Psoas muscle (tissue), 8 donors: ENCODE measurements around the gene FRS3. TPM values are rescaled to one million over a fixed set of nuclear protein-coding genes. Genes with fewer than 3 reads are reported as not detected.

Experiments
- ATAC-seq, 4 donors: fragments of 200-7000 bp; cut with Tn5 transposase; one replicate each; pipeline ENCODE4 v1.9.1; 2020; ENCODE audit warnings: moderate library complexity in 3 of 4, mild to moderate bottlenecking in 2 of 4
- DNase-seq, 2 donors: peaks; one replicate each; pipeline ENCODE4 v3.0.0-alpha.2; 2020
- H3K27ac ChIP-seq: fragments of 200-600 bp; one replicate; pipeline ENCODE4 v1.8.0; 2022
- H3K27me3 ChIP-seq, 3 donors: fragments of 200-600 bp in 1 of 3; one replicate each; pipeline versions ENCODE4 v1.6.1 to v1.8.0; 2013 to 2022; ENCODE audit warnings: low read length in 2 of 3, mild to moderate bottlenecking in 2 of 3, moderate library complexity in 1 of 3; ENCODE audit not compliant: insufficient read depth in 3 of 3
- H3K36me3 ChIP-seq, 2 donors: fragments of 200-600 bp in 1 of 2; one replicate each; pipeline versions ENCODE4 v1.6.1 to v1.8.0; 2013 to 2022; ENCODE audit warnings: low read depth in 1 of 2, mild to moderate bottlenecking in 1 of 2, moderate library complexity in 1 of 2; ENCODE audit not compliant: insufficient read depth in 1 of 2
- H3K4me1 ChIP-seq: fragments of 200-600 bp; one replicate; pipeline ENCODE4 v1.8.0; 2022
- H3K4me3 ChIP-seq: fragments of 200-600 bp; one replicate; pipeline ENCODE4 v1.8.0; 2022; ENCODE audit warnings: mild to moderate bottlenecking
- H3K9me3 ChIP-seq: fragments of 200-600 bp; one replicate; pipeline ENCODE4 v1.8.0; 2022
- CTCF ChIP-seq: fragments of 200-600 bp; IDR thresholded peaks from one replicate; pipeline ENCODE4 v1.8.0; 2022; ENCODE audit warnings: antibody characterized with exemption
- WGBS, 3 donors: extraction: QIAGEN DNeasy Blood & Tissue Kit; methylation state at CpG; one replicate each; pipeline versions ENCODE4 v1.1.6 to v1.1.7; 2013; 5-methylcytosine and 5-hydroxymethylcytosine counted together
- intact Hi-C, 2 donors: fragments of 100-400 bp; cut with DNase I; formaldehyde crosslinking; loops; one replicate each; pipeline versions ENCODE4 v1.11.0 to v1.14.2; 2022
- polyA plus RNA-seq, 3 donors: library from polyadenylated mRNA; stranded (reverse); fragments of 200-250 nt; gene quantifications; one replicate each; pipeline ENCODE4 v1.2.3, GENCODE V29; 2013
- total RNA-seq, 4 donors: library from RNA; stranded (reverse); fragmentation: NEBNext Ultra II Directional in 2 of 4; extraction: Animal tissue kit (Norgen Biotek cat#: 25700) in 2 of 4; gene quantifications; one replicate each; pipeline versions ENCODE4 v1.2.1 to v1.2.4, GENCODE V29; 2021 to 2023
- donor health status: healthy with polysubstance abuse.
- donor health status: DM: no; HTN: no; CAD: no; lungs with moderate emphysema.
- donor health status: Bipolar disorder and iron deficiency.
- donor health status: healthy.
- donor health status: DM: yes; HTN: yes; CAD: no.
- donor health status: DM: no; HTN: no; CAD: no.
- donor health status: DM: no; HTN: no; CAD: no.
- donor health status: DM: yes; HTN: yes; CAD: no.

The FRS3 gene
- total and polyA plus RNA-seq, 7 donors, result 4.0 to 6.8 (median 5.4) TPM

- no peaks in the 10 kb centered on the region for H3K36me3 ChIP-seq
- no peak overlapping the region for H3K4me3 ChIP-seq
- no peak for TF ChIP-seq CTCF
- peak in 1 of 4 donors; percentile 17 for ATAC-seq
- DNase-seq, result peak in 1 of 2 donors; percentile 16
- intact Hi-C loops, result loop anchor here in 1 of 2 donors (10.0 kb wide), 1 partner anchor 1627 kb away; no protein-coding TSS in a partner anchor
- H3K27me3 ChIP-seq, result no peaks in the 10 kb centered on the region
- H3K27ac ChIP-seq, result no peak overlapping the region
- 76 to 79% (median 76%) methylated on average over 20 of the region's 20 CpGs for WGBS, 3 donors
- no peaks in the 10 kb centered on the region for H3K4me1 ChIP-seq
- no peaks in the 10 kb centered on the region for H3K9me3 ChIP-seq
These were observed 37.8 kb downstream of the FRS3 start for GRCh38 chr6:41741625-41742490.

- intact Hi-C loops, result loop anchor here in 1 of 2 donors (10.0 kb wide), 1 partner anchor 1626 kb away; no protein-coding TSS in a partner anchor
- Histone ChIP-seq H3K36me3 (no peaks in the 10 kb centered on the region), H3K9me3 (no peaks in the 10 kb centered on the region), H3K4me3 (no peak overlapping the region), H3K4me1 (peaks cover 3% of the 10 kb centered on the region), H3K27ac (no peak overlapping the region), H3K27me3 (no peaks in the 10 kb centered on the region)
- ATAC-seq, result no peak
- WGBS, 3 donors, result 81 to 85% (median 82%) methylated on average over 13 of the region's 13 CpGs
- peak in 1 of 2 donors; percentile 50 for DNase-seq
- no peak for TF ChIP-seq CTCF
These were observed 39.1 kb downstream of the FRS3 start for GRCh38 chr6:41740366-41741162.

GRCh38 chr6:41739041-41739440 lies 40.7 kb downstream of the FRS3 start:
- Histone ChIP-seq H3K36me3 (no peaks in the 10 kb centered on the region), H3K4me3 (no peak overlapping the region), H3K27me3 (no peaks in the 10 kb centered on the region), H3K27ac (no peak overlapping the region), H3K9me3 (no peaks in the 10 kb centered on the region), H3K4me1 (peaks cover 3% of the 10 kb centered on the region)
- intact Hi-C loops, result loop anchor here in 1 of 2 donors (5.0 kb wide), 1 partner anchor 38 kb away; the partner anchor contains the start of gene FRS3
- DNase-seq (peak in 1 of 2 donors; percentile 25), ATAC-seq (no peak)
- no peak for TF ChIP-seq CTCF
- 81 to 86% (median 85%) methylated on average over 4 of the region's 4 CpGs for WGBS, 3 donors

- H3K36me3 ChIP-seq, result no peaks in the 10 kb centered on the region
- H3K9me3 ChIP-seq, result no peaks in the 10 kb centered on the region
- peaks cover 8% of the 10 kb centered on the region for H3K4me1 ChIP-seq
- no peak for TF ChIP-seq CTCF
- DNase-seq (no peak), ATAC-seq (no peak)
- no peaks in the 10 kb centered on the region for H3K27me3 ChIP-seq
- WGBS, 3 donors, result 87 to 90% (median 89%) methylated on average over 6 of the region's 6 CpGs
- H3K27ac ChIP-seq, result no peak overlapping the region
- intact Hi-C loops, result loop anchor here (2.0 to 5.0 kb wide), 2 partner anchors 39 to 40 kb away; partner anchors contain the start of gene FRS3 (in 1 of the 2)
- H3K4me3 ChIP-seq, result no peak overlapping the region
These were observed 42.0 kb downstream of the FRS3 start for GRCh38 chr6:41737591-41738130.
